HG03457 (cell line): ENCODE results near the gene CERS1.

Experiments used
- ATAC-seq: cut with Tn5 transposase; IDR thresholded peaks from one replicate; pipeline ENCODE4 v1.9.1; 2021; ENCODE audit warnings: moderate number of reproducible peaks; ENCODE audit not compliant: unreplicated experiment

The CERS1 gene

GRCh38 chr19:18841400-18841799 is 54.6 kb downstream of the CERS1 start:
- no peak for ATAC-seq

DNA sequence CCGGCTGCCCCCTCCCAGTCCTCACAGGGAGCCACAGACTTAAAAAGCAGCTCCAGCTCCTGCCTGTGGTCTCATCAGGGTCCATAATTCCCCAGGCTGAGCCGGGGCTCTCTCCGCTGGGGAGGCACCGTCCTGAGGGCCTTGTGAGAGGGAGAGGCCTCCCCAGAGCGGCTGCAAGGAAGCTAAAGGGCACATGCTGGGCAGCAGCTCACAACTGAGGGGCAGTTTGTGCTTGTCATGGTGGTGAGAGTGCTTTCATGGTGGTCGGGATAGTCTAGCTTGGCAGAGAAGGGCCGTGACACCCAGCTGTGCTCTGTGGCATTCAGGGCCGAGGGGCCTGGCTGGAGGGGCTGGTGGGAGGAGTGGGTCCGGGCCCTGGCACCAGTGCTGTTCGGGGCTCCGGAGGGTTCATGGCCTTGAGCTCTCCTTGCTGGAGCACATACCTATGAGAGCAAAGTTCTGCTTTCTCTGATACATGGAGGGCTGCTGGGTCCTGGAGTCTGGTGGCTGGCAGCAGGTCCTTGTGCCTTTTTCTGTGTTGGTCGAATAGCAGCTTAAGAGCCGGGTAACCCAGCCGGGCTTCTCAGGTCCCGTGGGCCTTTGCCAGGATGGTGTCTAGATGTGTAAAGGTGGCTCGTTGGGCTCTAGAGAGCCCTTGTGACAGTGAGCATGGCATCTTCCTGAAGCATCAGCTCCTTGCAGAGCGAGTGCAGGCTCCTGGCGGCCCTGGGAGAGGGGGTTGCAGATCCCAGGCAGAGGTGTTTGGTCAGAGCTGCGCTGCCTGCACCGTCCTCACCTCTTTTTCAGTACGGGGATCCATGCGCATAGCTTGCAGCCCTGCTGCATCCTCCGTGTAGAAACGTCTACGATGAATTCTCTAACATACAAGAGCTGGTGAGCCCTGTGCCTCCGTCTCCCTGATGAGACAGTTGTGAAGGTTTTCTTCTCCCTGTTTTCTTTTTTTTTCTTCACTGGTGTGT is 55.4 kb downstream of the CERS1 start:
- ATAC-seq: no peak

- ATAC-seq: no peak
These were observed 56.3 kb downstream of the CERS1 start for GRCh38 chr19:18839465-18840287.

DNA sequence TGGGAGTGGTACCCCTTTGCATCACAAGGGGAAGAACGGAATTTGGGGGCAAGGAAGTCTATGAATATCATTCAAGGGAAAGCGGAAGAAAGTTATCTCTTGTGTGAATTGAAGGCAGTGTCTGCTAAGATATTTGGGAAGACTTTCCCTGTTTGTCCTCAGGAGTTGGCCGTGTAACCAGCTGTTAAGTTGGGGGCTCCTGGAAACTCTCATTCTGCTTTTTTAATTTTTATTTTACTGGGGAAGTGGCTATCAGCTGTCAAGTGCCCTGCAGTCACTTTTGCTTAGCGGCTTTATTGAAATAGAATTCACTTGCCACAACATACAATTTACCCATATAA is 61.3 kb downstream of the CERS1 start:
- ATAC-seq: no peak

DNA sequence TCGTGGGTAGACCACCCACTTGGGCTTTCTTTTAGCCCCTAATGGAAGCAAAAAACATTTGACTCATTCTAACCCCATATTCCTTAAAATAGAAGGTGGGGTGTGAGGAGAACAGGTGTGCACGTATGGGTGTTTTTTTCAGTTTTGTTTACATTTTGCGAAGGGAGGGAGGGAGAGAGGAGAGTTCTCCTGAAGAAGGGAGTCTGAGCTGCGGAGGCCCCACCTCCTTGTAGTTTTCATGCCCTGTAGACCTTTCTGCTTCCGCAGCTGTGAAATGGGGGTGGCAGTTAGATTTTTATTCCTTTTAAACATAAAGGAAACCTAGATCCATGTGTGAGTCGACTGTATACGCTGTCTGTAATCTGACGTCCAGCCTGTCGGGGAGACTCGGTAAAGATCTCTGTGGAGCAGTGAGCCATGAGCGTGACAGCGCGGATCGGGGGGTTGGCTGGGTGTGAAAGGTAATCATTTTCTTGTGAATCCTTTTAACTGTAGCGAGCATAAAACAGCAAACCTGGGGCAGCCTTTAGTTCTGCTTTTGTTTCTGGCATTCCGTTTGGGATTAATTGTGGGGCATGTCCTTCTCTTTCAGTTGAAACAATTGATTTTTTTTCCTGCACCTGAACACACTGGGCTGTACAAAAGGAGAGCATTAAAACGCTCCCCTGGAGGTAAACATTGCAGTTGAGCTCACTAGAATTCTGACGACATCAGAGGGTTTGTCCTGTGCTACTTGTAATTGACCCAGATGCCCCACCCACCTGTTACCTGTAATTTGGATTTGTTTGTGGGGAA is 61.9 kb downstream of the CERS1 start:
- ATAC-seq: no peak

- no peak for ATAC-seq
These were observed 62.8 kb downstream of the CERS1 start for GRCh38 chr19:18833141-18833476.

DNA sequence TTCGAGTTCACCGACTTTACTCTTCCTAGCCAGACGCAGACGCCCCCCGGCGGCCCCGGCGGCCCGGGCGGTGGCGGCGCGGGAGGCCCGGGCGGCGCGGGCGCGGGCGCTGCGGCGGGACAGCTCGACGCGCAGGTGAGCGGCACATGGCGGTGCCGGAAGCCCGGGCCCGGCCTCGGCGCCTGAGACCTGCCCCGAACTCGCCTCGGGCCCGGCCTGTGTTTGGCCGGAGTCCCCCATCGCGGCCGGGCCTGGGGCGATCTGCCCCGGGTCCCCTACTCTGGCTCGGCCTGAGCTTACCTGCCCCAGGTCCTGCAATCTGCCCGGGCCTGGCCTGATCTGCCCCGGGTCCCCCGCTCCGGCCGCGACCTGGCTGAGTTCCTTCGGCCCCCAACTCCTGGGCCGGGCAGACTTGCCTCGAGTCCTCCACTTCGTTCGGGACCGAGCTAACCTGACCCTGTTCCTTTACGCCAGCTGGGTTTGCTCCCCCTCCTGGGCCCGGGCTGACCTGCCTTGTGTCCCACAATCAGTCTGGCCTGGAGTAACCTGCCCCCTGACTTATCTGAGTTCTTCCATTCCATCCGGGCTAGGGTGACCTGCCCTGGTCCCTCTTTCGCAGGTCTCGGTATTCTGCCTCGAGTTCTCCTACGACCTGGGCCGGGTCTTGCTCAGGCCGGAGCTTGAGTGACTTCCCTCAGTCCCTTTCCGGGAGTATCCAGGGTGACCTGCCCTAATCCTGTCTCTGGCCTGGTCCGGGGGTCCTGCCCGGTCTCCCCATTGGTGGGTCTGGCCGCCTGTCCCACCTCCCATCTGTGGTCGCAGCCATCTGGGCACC is 63.4 kb downstream of the CERS1 start:
- ATAC-seq: peak; percentile 14

GRCh38 chr19:18831524-18832305 is 64.2 kb downstream of the CERS1 start, which contains the start of gene UPF1:
Gene UPF1 (plus strand): TSS chr19:18831959. CDS start chr19:18832210, 251 bp downstream.
- peak; percentile 49 for ATAC-seq

DNA sequence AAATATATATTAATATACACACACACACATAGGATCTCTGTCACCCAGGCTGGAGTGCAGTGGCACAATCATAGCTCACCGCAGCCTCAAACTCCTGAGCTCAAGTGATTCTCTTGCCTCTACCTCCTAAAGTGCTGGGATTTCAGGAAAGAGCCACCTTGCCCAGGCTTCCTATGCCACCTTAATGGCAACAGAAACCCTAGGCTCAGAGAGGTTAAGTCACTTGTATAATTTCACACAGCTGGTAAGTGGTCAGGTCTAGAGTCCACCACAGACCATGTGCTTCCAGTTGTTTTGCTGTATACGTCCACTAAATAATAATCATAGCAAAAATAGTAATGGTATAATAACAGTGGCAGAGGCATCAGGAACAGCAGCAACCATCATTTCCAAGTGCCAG is 65.5 kb downstream of the CERS1 start:
- ATAC-seq: no peak

DNA sequence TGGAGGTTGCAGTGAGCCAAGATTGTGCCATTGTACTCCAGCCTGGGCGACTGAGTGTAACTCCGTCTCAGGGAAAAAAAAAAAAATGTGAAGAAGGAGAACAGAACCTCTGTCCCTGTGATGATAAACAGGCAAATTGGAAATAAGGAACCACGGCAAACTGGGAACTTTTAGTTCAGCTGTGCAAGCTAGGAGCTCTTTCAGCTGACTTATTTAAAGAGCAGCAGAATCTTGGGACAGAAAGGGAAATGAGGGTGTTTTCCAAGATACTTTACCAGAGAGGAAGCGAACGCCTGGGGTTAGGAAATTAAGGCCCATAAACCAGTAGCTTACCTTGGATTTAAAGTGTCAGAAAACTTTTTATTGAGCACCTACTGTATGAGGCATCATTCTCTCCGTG is 67.2 kb downstream of the CERS1 start:
- ATAC-seq: no peak
